Astrocyte of the spinal cord (primary cell): Measurements from ENCODE around the gene ABCA4.

Source experiments
- DNase-seq: peaks from one replicate; pipeline ENCODE4 v3.0.0; 2011; ENCODE audit warnings: low read depth, low spot score
- H3K4me3 ChIP-seq: 2 replicates; pipeline ENCODE4 v1.5.1; 2011; ENCODE audit warnings: low read depth, mild to moderate bottlenecking, low read length, moderate library complexity
- CTCF ChIP-seq: IDR thresholded peaks from 2 replicates; pipeline ENCODE4 v1.5.1; 2012; ENCODE audit warnings: low read depth, mild to moderate bottlenecking, low read length, inconsistent platforms
- in situ Hi-C: cut with HindIII; loops from 2 replicates; pipeline ENCODE4 v1.10.0; 2017; ENCODE audit warnings: low sequenced_read_pairs

The ABCA4 gene

GRCh38 chr1:94044290-94044790, 76.6 kb downstream of the ABCA4 start:
- TF ChIP-seq CTCF: no peak
- no peak overlapping the region for H3K4me3 ChIP-seq
- DNase-seq: no peak
- in situ Hi-C loops: no loop called here

GRCh38 chr1:94043738-94044289, 77.1 kb downstream of the ABCA4 start:
- no peak for TF ChIP-seq CTCF
- in situ Hi-C loops: no loop called here
- no peak for DNase-seq
- H3K4me3 ChIP-seq: no peak overlapping the region

- H3K4me3 ChIP-seq: no peak overlapping the region
- in situ Hi-C loops: no loop called here
- no peak for DNase-seq
- TF ChIP-seq CTCF: no peak
Measured at GRCh38 chr1:94042388-94042787, 78.6 kb downstream of the ABCA4 start.

GRCh38 chr1:94039871-94040569, 80.9 kb downstream of the ABCA4 start:
- in situ Hi-C loops: no loop called here

GRCh38 chr1:94039514-94039870, 81.5 kb downstream of the ABCA4 start:
- H3K4me3 ChIP-seq: no peak overlapping the region
- peak; percentile 89 for TF ChIP-seq CTCF
- in situ Hi-C loops: no loop called here
- DNase-seq: peak; percentile 74

More at GRCh38 chr1:94039871-94040569, 80.9 kb downstream of the ABCA4 start:
- DNase-seq: no peak
- H3K4me3 ChIP-seq: no peak overlapping the region
- no peak for TF ChIP-seq CTCF

GRCh38 chr1:94038511-94038910, 82.4 kb downstream of the ABCA4 start:
- DNase-seq: peak; percentile 54
- in situ Hi-C loops: no loop called here
- H3K4me3 ChIP-seq: no peak overlapping the region
- no peak for TF ChIP-seq CTCF
